ENCODE results near the gene OR10G4. TPM values are rescaled to one million over a fixed set of nuclear protein-coding genes. Genes with fewer than 3 reads are reported as not detected.

Gene OR10G4
- total and polyA plus RNA-seq, 2 of the 13 experiments (the other 11 are each of a cell fraction or from before 2014, with no cell fraction given) = not detected

DNA sequence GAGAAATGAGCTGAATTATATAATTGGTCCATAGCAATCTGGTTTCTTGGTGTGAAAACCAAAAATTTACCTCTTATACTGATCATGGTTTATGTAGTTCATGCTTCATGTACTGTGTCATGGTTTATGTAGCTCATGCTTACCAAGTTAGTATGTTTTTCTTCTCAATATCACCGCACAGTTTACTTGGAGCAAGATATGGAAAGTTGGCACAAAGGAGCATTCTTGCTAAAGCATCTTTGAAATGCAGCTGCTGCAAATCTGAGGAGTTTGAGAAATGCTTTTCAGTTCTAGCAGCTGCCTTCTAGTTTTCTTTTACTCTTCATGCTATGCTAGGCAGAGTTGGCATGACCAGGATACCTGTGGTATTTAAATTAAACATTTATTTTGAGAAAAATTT is 23.9 kb downstream of the OR10G4 start:
- TF ChIP-seq HOXD1 (CRISPR knock-in tag; IDR thresholded peaks at IDR 0.05) (no peak), ARNT2 (CRISPR knock-in tag; IDR thresholded peaks at IDR 0.05; ENCODE audit: low read depth) (no peak), ZSCAN21 (CRISPR knock-in tag; IDR thresholded peaks at IDR 0.05; ENCODE audit: borderline replicate concordance) (no peak), ZNF235 (CRISPR knock-in tag; IDR thresholded peaks at IDR 0.05; ENCODE audit: borderline replicate concordance) (no peak), ZNF34 (CRISPR knock-in tag; IDR thresholded peaks at IDR 0.05; ENCODE audit: borderline replicate concordance) (no peak), KDM6A (CRISPR knock-in tag; IDR thresholded peaks at IDR 0.05; ENCODE audit: low read depth) (no peak)
- POLR2A ChIA-PET = no interaction called here
- H3K4me2 ChIP-seq (ENCODE audit: low read depth, low read length) = no peak overlapping the region
- no peak overlapping the region for H3K9ac ChIP-seq (ENCODE audit: insufficient read depth, low read depth, low read length)
- DNase-seq (ENCODE audit: low spot score) (no peak), ATAC-seq (no peak), FAIRE-seq (no peak)
- no peaks in the 10 kb centered on the region for H3K79me2 ChIP-seq (ENCODE audit: insufficient read depth, low read length)
- CTCF ChIA-PET (ENCODE audit: low intra/inter-chr PET ratio, low total read pairs) = no interaction called here
- H4K20me1 ChIP-seq (ENCODE audit: insufficient read depth, low read length) = no peaks in the 10 kb centered on the region
- H3K9me3 ChIP-seq (ENCODE audit: low read length) = no peaks in the 10 kb centered on the region
- intact Hi-C loops (cut with micrococcal nuclease; ENCODE audit: unreplicated experiment) (no loop called here), in situ Hi-C loops (cut with HindIII; ENCODE audit: extremely low pct_ligation_motif_present, low pct_unique_long_range_greater_than_20kb) (no loop called here)
- no peaks in the 10 kb centered on the region for H3K4me1 ChIP-seq (ENCODE audit: insufficient read depth, low read length)
- no peak overlapping the region for H3K4me3 ChIP-seq (replicated peaks in 1 of 3; ENCODE audit: insufficient read depth in 1 of 3, low read depth in 2 of 3, low read length in 3 of 3)
- no TSS peak for BruUV-seq (replicated peaks)
- no peak overlapping the region for H2AFZ ChIP-seq (ENCODE audit: low read length)
- 17% methylated on average over 1 of the region's 1 CpG for whole genome bisulfite sequencing (ENCODE audit: low lambda C conversion rate)
- no peak overlapping the region for H3K27ac ChIP-seq (ENCODE audit: extremely low read length, insufficient read depth, low read length)
- H3K27me3 ChIP-seq (ENCODE audit: control insufficient read depth in 1 of 2, insufficient read depth in 2 of 2, low read length in 2 of 2) = no peaks in the 10 kb centered on the region
- no peaks in the 10 kb centered on the region for H3K36me3 ChIP-seq (replicated peaks in 1 of 2; ENCODE audit: control insufficient read depth in 1 of 2, insufficient read depth in 2 of 2, low read length in 2 of 2)

DNA sequence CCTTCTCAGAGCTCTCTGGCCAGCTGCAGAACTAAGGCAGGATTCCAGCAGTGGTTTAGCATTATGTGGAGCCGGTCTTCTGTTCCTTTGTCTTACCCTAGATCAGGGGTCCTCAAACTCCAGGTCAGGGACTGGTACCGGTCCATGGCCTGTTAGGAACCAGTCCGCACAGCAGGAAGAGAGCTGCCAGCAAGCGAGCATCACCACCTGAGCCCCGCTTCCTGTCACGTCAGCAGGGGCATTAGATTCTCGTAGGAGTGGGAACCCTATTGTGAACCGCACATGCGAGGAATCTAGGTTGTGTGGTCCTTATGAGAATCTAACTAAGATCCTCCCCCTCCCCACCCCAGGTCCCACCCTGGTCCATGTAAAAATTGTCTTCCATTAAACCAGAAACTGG is 26.8 kb downstream of the OR10G4 start:
- POLR2A ChIA-PET = no interaction called here
- in situ Hi-C loops (cut with HindIII; ENCODE audit: extremely low pct_ligation_motif_present, low pct_unique_long_range_greater_than_20kb) (no loop called here), intact Hi-C loops (cut with micrococcal nuclease; ENCODE audit: unreplicated experiment) (no loop called here)
- CTCF ChIA-PET (ENCODE audit: low intra/inter-chr PET ratio, low total read pairs) = no interaction called here
- Histone ChIP-seq H3K4me3 (replicated peaks in 1 of 3; ENCODE audit: insufficient read depth in 1 of 3, low read depth in 2 of 3, low read length in 3 of 3) (no peak overlapping the region), H3K9ac (ENCODE audit: insufficient read depth, low read depth, low read length) (no peak overlapping the region), H3K4me1 (ENCODE audit: insufficient read depth, low read length) (no peaks in the 10 kb centered on the region), H3K27ac (ENCODE audit: extremely low read length, insufficient read depth, low read length) (no peak overlapping the region), H3K4me2 (ENCODE audit: low read depth, low read length) (no peak overlapping the region), H4K20me1 (ENCODE audit: insufficient read depth, low read length) (no peaks in the 10 kb centered on the region), H3K79me2 (ENCODE audit: insufficient read depth, low read length) (no peaks in the 10 kb centered on the region), H3K27me3 (ENCODE audit: control insufficient read depth in 1 of 2, insufficient read depth in 2 of 2, low read length in 2 of 2) (no peaks in the 10 kb centered on the region), H2AFZ (ENCODE audit: low read length) (no peak overlapping the region), H3K9me3 (ENCODE audit: low read length) (no peaks in the 10 kb centered on the region), H3K36me3 (replicated peaks in 1 of 2; ENCODE audit: control insufficient read depth in 1 of 2, insufficient read depth in 2 of 2, low read length in 2 of 2) (no peaks in the 10 kb centered on the region)
- DNase-seq (ENCODE audit: low spot score) (no peak), ATAC-seq (no peak), FAIRE-seq (no peak)
- 21% methylated on average over 9 of the region's 9 CpGs for WGBS (ENCODE audit: low lambda C conversion rate)
- no TSS peak for BruUV-seq (replicated peaks)
- TF ChIP-seq RXRB (CRISPR knock-in tag; IDR thresholded peaks at IDR 0.05; ENCODE audit: borderline replicate concordance) (no peak), ISX (CRISPR knock-in tag; conservative IDR thresholded peaks at IDR 0.05) (no peak), U2AF1 (optimal IDR thresholded peaks at IDR 0.05; ENCODE audit: low read depth, low read length) (no peak), TEAD3 (CRISPR knock-in tag; optimal IDR thresholded peaks at IDR 0.05; ENCODE audit: borderline replicate concordance) (no peak), HDAC6 (IDR thresholded peaks at IDR 0.05; ENCODE audit: low read depth, low read length) (no peak), TBX3 (IDR thresholded peaks at IDR 0.05; ENCODE audit: borderline replicate concordance) (no peak), ZNF747 (CRISPR knock-in tag; IDR thresholded peaks at IDR 0.05; ENCODE audit: borderline replicate concordance) (no peak), XBP1 (CRISPR knock-in tag; IDR thresholded peaks at IDR 0.05) (no peak)
- TF ChIP-seq, protein P1, sequence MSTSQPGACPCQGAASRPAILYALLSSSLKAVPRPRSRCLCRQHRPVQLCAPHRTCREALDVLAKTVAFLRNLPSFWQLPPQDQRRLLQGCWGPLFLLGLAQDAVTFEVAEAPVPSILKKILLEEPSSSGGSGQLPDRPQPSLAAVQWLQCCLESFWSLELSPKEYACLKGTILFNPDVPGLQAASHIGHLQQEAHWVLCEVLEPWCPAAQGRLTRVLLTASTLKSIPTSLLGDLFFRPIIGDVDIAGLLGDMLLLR (CRISPR knock-in tag; IDR thresholded peaks at IDR 0.05) = no peak
- TF ChIP-seq, protein P2, sequence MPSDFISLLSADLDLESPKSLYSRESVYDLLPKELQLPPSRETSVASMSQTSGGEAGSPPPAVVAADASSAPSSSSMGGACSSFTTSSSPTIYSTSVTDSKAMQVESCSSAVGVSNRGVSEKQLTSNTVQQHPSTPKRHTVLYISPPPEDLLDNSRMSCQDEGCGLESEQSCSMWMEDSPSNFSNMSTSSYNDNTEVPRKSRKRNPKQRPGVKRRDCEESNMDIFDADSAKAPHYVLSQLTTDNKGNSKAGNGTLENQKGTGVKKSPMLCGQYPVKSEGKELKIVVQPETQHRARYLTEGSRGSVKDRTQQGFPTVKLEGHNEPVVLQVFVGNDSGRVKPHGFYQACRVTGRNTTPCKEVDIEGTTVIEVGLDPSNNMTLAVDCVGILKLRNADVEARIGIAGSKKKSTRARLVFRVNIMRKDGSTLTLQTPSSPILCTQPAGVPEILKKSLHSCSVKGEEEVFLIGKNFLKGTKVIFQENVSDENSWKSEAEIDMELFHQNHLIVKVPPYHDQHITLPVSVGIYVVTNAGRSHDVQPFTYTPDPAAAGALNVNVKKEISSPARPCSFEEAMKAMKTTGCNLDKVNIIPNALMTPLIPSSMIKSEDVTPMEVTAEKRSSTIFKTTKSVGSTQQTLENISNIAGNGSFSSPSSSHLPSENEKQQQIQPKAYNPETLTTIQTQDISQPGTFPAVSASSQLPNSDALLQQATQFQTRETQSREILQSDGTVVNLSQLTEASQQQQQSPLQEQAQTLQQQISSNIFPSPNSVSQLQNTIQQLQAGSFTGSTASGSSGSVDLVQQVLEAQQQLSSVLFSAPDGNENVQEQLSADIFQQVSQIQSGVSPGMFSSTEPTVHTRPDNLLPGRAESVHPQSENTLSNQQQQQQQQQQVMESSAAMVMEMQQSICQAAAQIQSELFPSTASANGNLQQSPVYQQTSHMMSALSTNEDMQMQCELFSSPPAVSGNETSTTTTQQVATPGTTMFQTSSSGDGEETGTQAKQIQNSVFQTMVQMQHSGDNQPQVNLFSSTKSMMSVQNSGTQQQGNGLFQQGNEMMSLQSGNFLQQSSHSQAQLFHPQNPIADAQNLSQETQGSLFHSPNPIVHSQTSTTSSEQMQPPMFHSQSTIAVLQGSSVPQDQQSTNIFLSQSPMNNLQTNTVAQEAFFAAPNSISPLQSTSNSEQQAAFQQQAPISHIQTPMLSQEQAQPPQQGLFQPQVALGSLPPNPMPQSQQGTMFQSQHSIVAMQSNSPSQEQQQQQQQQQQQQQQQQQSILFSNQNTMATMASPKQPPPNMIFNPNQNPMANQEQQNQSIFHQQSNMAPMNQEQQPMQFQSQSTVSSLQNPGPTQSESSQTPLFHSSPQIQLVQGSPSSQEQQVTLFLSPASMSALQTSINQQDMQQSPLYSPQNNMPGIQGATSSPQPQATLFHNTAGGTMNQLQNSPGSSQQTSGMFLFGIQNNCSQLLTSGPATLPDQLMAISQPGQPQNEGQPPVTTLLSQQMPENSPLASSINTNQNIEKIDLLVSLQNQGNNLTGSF (CRISPR knock-in tag; IDR thresholded peaks at IDR 0.05) = no peak

Measured in HepG2 (cell line).